ENCODE measurements around the gene GALNT10. TPM values are rescaled to one million over a fixed set of nuclear protein-coding genes. Genes with fewer than 3 reads are reported as not detected.

Gene GALNT10
- total RNA-seq, 4 donors from 2014 or later = 11.6 to 16.3 (median 14.8) TPM

DNA sequence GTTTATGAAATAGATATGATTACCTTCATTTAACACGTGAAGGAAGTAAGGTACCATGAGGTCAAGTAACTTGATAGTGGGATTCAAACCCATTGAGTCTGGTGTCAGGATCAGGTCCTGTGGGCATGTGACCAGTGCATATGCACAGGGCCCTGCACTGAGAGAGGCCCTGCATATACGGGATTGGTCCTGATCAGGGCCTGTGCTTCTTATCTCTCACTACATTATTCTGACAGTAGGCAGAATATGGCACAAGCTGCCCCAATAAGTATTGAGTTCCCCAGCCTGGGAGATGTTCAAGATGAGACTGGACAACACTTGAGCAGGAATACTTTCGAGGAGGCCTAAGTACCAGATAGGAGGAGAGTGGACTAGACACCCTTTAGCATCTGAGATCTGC is 44.0 kb downstream of the GALNT10 start:
- TF ChIP-seq POLR2AphosphoS5 (IDR thresholded peaks at IDR 0.05) (no peak), POLR2A (IDR thresholded peaks at IDR 0.05) (no peak), EP300 (IDR thresholded peaks at IDR 0.05) (no peak)
- TF ChIP-seq, protein P1, sequence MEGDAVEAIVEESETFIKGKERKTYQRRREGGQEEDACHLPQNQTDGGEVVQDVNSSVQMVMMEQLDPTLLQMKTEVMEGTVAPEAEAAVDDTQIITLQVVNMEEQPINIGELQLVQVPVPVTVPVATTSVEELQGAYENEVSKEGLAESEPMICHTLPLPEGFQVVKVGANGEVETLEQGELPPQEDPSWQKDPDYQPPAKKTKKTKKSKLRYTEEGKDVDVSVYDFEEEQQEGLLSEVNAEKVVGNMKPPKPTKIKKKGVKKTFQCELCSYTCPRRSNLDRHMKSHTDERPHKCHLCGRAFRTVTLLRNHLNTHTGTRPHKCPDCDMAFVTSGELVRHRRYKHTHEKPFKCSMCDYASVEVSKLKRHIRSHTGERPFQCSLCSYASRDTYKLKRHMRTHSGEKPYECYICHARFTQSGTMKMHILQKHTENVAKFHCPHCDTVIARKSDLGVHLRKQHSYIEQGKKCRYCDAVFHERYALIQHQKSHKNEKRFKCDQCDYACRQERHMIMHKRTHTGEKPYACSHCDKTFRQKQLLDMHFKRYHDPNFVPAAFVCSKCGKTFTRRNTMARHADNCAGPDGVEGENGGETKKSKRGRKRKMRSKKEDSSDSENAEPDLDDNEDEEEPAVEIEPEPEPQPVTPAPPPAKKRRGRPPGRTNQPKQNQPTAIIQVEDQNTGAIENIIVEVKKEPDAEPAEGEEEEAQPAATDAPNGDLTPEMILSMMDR (IDR thresholded peaks at IDR 0.05) = no peak
- no peak for DNase-seq (ENCODE audit: low spot score in 2 of 2)
- H3K9me3 ChIP-seq = no peaks in the 10 kb centered on the region

DNA sequence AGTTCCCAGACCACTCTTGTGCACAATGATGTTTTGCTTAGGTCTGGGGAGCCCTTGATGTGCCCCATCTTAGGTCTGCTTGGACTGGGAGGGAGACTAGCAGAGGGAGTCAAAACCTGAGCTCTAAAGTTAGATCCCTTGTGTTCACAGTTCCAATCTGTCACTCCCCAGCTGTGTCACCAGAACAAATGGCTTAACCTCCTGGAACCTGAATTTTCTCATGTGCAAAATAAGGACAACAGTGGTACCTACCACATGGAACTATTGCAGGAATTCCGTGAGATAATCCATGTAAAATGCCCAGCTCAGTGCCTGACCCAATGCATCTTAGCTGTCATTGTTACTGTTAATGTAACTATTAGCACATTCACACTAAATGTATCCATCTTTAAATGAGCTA is 45.5 kb downstream of the GALNT10 start:
- Histone ChIP-seq H3K4me1 (peaks cover 7% of the 10 kb centered on the region), H3K27me3 (no peaks in the 10 kb centered on the region), H3K9me3 (no peaks in the 10 kb centered on the region), H3K27ac (no peak overlapping the region), H3K36me3 (no peaks in the 10 kb centered on the region), H3K4me3 (no peak overlapping the region)
- no peak for DNase-seq (ENCODE audit: low spot score in 2 of 2)
- no peak for TF ChIP-seq POLR2A (IDR thresholded peaks at IDR 0.05)
- WGBS = 95% methylated on average over 1 of the region's 1 CpG

More for the DNA sequence above, 44.0 kb downstream of the GALNT10 start:
- Histone ChIP-seq H3K4me1 (peaks cover 7% of the 10 kb centered on the region), H3K27me3 (no peaks in the 10 kb centered on the region), H3K27ac (no peak overlapping the region), H3K4me3 (no peak overlapping the region), H3K36me3 (no peaks in the 10 kb centered on the region)
- 92% methylated on average over 3 of the region's 3 CpGs for WGBS

DNA sequence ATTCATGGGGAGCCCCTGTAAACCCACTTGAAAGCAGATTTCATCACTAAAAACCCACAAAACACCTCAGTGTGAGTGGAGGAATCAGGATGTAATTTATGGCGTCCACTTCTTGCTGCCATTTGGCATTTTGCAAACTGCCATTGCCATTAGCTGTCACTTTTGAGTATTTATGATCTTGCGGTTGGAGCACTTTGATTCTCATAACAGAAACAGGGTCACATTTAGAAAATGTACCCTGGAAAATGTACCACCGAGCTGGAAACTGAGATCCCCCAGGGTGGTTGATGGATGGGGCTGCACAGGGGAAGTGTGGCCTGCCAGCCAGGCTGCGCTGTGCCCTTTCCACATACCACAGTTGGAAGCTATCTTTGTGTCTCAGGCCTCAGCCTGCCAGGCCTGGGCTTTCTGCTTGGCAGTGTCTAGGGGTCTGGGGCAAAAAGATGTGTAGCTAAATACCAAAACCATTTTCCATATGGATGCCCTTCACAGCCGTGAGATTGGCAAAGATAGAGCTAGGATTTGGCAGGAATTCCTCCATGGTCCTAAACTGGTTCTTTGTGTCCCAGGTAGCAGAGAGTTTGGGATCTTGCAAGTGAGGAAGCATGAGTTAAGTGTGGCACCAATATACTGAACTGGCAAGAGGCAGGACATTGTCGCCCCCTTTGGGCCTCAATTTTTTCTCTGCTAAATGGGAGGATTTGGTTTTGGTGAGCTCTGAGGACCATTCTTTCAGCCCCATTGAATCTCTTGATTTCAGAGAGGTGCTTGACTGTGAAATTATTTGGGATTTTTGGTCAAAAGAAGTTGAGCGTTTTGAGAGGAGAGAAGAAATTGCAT is 46.2 kb downstream of the GALNT10 start:
- no peaks in the 10 kb centered on the region for H3K9me3 ChIP-seq
- H3K4me1 ChIP-seq = peaks cover 7% of the 10 kb centered on the region
- no peak for DNase-seq (ENCODE audit: low spot score in 2 of 2)
- 80% methylated on average over 7 of the region's 7 CpGs for WGBS
- no peaks in the 10 kb centered on the region for H3K36me3 ChIP-seq
- H3K27ac ChIP-seq = no peak overlapping the region
- no peaks in the 10 kb centered on the region for H3K27me3 ChIP-seq
- no peak overlapping the region for H3K4me3 ChIP-seq
- TF ChIP-seq POLR2AphosphoS5 (IDR thresholded peaks at IDR 0.05) (no peak), EP300 (IDR thresholded peaks at IDR 0.05) (no peak), POLR2A (IDR thresholded peaks at IDR 0.05) (no peak)
- TF ChIP-seq, protein P1 (IDR thresholded peaks at IDR 0.05) = no peak

DNA sequence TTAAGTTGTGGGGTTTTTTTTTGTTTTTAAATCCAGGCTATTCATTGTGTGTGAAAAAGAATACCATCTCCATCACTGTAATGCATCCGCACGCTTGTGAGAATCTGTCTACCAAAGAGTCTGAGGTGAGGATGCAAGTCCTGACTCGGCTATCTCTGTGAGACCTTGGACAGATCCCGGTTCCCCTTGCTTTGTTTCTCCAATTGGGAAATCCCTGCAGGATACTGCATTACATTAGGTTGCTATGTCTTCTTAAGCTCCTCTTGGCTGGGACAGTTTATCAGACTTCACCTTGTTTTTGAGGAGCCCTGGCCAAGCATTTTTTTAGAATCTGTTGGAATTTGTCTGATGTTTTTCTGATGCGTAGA is 46.8 kb downstream of the GALNT10 start:
- Histone ChIP-seq H3K4me3 (no peak overlapping the region), H3K36me3 (no peaks in the 10 kb centered on the region), H3K9me3 (no peaks in the 10 kb centered on the region), H3K27ac (no peak overlapping the region), H3K27me3 (no peaks in the 10 kb centered on the region), H3K4me1 (peaks cover 7% of the 10 kb centered on the region)
- DNase-seq (ENCODE audit: low spot score in 2 of 2) = no peak
- WGBS = 92% methylated on average over 5 of the region's 5 CpGs
- TF ChIP-seq EP300 (IDR thresholded peaks at IDR 0.05) (no peak), POLR2A (IDR thresholded peaks at IDR 0.05) (no peak)

DNA sequence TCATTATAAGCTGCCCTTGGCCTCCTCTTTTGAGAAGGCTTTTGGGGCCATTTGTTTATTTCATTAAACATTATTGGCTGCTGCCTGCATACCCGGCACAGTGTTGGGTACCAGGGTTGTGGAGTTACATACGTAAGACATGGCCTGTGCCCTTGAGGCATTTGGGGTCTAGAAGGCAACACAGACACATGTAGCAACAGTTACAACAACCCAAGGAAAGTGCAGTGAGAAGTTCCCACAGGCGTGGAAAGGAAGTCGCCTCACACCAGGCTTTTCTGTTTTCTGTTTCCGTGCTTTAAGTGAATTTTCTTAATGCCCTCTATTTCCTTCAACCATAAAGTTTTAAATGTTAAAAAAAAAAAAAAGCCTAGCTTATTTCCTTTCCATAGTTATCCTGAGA is 47.4 kb downstream of the GALNT10 start:
- Histone ChIP-seq H3K4me1 (peaks cover 7% of the 10 kb centered on the region), H3K4me3 (no peak overlapping the region), H3K9me3 (no peaks in the 10 kb centered on the region), H3K36me3 (no peaks in the 10 kb centered on the region), H3K27me3 (no peaks in the 10 kb centered on the region), H3K27ac (no peak overlapping the region)
- TF ChIP-seq, protein P1 (IDR thresholded peaks at IDR 0.05) = no peak
- TF ChIP-seq POLR2AphosphoS5 (IDR thresholded peaks at IDR 0.05) (no peak), EP300 (IDR thresholded peaks at IDR 0.05) (no peak), POLR2A (IDR thresholded peaks at IDR 0.05) (no peak)
- DNase-seq (ENCODE audit: low spot score in 2 of 2) = no peak
- WGBS = 80% methylated on average over 5 of the region's 5 CpGs

DNA sequence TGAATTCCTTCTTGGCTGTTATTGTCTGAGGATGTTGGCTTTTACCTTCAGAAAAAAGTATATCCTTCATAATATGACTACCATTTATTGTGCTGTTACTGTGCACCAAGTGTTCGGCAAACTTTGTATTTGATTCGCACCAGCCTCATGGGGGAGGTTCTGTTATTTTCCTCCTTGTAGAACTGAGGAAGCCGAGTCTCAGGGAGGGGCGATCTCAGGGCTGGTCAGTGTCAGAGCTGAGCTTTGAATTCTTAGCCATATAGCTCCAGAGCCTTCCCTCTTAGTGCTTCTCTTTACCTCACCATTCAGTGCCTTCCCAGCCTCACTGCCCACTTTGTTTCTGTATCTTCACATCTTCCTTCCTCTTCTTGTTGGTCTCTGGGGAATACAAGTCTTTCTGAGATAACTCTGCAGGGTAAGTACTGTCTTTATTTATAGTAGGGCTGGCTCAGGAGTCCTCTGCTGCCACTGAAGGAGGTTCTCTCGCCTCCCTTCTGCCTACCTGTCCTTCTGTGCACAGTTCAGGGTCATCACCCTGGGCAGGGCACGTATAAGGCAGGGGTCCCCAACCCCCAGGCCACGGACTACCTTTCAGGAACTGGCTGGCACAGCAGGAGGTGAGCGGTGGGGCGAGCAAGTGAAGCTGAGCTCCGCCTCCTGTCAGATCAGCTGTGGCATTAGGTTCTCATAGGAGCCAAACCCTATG is 48.4 kb downstream of the GALNT10 start:
- Histone ChIP-seq H3K27me3 (no peaks in the 10 kb centered on the region), H3K4me1 (peaks cover 7% of the 10 kb centered on the region), H3K27ac (no peak overlapping the region)

More for the DNA sequence above, 48.4 kb downstream of the GALNT10 start:
- no peak for DNase-seq (ENCODE audit: low spot score in 2 of 2)
- no peaks in the 10 kb centered on the region for H3K9me3 ChIP-seq
- WGBS = 66% methylated on average over 8 of the region's 10 CpGs
- TF ChIP-seq EP300 (IDR thresholded peaks at IDR 0.05) (no peak), POLR2A (IDR thresholded peaks at IDR 0.05) (no peak), POLR2AphosphoS5 (IDR thresholded peaks at IDR 0.05) (no peak)
- TF ChIP-seq, protein P1 (IDR thresholded peaks at IDR 0.05) = no peak
- no peak overlapping the region for H3K4me3 ChIP-seq
- no peaks in the 10 kb centered on the region for H3K36me3 ChIP-seq

Measured in suprapubic skin (tissue), 4 donors.